ENCODE results near the gene CASP9.
"Not testable (repeated sequence)": the region's sequence is repeated elsewhere in the genome, so short reads cannot be mapped to it uniquely, and the experiment has no call there.

Gene CASP9

DNA sequence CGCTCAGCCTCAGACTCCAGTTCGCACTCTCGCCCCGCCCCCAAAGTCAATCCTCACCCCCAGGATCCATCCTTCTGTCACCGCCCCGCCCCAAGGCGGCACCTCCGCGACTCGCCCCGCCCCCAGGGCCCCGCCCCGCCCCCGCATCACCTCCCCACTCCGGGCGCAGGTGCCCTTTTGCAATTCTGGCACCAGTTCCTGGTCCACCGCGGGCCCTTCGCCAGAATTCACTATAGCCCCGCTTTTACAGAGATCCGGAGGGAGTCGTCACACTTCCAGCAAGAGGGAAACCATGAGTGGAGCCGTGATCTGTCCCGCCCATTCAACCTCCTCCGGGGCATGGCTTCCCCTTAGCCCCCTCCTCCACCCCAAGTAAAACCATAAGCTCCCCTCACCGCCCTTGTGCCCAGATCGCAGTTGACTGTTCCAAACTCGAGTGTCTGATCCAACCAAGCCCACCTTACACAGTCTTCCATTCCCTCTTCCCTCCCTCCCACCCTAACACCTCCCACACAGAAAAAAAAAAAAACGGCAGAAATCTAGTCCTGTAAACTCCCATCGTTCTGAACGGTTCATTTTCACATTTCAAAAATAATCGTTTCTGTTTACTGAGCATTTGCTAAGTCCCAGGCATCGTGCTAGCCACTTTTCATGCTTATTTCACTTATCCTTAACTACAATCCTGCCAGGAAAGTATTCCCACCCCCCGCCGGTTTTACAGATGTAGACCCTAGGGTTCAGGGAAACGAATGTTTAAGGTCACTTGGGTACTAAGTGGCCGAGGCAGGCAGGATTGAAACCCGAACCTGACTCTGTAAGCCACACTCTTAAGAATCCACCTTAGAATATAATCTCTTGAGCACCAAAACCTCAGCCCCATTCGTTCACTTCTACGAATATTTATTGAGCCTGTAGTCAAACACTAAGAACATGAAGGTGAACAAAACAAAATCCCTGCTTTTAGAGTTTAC is 1.3 kb upstream of the CASP9 start:
- peak; percentile 5 for DNase-seq

DNA sequence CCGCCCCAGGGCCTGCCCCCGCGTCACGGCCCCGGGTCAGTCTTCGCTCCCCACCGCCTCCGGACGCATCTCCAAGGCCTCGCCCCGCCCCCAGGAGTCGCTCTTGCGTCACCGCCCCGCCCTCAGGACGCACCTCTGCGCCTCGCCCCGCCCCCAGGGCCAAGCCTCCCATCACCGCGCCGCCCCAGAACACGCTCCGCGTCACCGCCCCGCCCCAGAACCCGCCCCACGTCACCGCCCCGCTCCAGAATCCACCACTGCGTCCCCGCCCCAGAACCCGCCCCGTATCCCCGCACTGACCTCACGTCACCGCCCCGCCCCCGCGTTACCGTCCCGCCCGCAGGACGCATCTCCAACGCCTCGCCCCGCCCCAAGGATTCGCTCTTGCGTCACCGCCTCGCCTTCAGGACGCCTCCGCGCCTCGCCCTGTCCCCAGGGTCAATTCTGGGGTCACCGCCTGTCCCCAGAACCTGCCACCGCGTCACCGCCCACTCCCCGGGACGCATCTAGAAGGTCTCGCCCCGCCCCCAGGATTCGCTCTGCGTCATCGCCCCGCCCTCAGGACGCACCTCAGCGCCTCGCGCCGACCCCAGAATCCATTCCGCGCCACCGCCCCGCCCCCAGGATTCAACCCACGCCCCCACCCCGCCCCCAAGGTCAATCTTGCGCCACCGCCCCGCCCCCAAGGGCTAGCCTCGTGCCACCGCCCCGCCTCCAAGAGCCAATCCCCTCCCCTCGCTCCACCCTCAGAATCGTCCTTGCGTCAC is 451 bp upstream of the CASP9 start:
- DNase-seq: peak; percentile 100

DNA sequence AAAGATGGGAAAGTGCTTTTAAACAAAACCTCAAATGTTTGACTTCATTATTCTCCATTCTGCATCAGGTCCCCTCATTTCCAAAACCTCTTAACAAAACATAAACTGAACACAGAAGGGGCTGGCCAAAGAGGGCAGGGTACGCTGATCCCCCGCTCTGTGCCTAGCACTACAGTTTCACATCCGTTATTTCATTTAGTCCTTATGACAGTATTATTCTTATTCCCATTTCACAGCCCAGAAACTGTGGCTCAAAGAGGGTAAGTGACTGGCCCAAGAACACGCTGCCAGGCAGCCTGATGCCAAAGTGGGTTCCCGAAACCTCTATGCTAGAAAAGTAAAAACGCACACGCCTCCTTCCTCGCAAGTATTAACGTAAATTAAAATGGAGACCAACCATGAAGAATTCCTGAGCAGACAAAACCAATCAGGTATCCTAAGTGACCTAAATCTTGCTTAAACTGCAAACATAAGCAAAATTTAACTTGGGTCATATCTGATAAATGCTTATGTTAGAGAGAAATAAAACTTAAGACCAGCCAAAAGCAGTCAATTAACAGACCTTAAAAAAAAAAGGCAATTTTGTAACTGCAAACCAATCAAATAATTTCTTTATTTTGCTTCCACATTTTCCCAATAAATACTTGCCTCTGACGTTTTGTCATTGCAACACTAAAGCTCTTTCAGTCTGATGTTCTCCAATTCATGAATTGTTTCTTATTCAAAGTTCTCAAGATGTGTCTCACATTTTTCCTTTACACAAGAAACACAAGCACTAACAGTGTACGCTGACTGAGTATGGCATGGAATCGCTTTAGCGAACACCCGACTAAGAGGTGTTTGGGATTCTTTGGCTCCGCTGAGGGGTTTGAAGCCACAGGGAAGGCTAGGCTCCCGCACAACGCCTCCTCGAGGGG is 653 bp downstream of the CASP9 start:
- no peak for DNase-seq

DNA sequence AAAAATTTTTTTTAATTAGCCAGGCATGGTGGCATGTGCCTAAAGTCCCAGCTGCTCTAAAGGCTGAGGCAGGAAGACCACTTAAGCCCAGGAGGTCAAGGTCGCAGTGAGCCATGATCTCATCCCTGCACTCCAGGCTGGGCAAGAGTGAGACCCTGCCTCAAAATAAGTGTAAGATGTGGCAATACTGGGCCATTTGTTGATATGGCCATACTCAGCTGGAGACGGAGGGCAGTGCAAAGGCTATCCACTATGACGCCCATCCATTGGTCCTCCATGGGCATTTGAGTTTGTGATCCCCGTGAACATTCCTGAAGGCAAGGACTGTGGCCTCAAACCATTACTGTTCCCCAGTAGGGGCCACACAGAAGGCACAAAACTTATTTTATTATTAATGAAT is 1.5 kb downstream of the CASP9 start:
- DNase-seq: no peak

DNA sequence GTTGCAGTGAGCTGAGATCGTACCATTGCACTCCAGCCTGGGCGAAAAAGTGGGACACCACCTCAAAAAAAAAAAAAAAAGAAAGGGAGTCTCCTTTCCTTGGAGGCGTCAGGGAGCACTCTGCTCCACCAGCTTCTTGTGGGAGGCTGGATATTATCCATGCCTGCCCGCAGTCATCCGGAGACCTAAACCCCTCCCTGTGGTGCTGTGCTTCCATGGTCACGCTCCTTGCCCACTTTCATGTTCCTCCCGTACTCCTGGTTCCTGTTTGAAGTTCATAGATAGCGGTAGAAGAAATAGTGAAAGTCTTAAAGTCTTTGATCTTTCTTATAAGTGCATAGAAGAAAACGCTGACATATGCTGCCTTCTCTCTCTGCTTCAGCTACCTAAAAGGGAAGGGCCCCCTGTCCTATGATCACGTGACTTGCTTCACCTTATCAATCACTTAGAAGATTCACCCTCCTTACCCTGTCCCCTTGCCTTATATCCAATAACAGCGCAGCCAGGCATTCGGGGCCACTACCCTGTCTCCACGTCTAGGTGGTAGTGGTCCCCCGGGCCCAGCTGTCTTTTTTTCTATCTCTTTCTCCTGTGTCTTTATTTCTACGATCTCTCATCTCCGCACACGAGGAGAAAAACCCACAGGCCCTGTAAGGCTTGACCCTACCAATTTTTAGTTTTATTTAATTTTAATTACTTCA is 2.7 kb downstream of the CASP9 start:
- DNase-seq: not testable (repeated sequence)

DNA sequence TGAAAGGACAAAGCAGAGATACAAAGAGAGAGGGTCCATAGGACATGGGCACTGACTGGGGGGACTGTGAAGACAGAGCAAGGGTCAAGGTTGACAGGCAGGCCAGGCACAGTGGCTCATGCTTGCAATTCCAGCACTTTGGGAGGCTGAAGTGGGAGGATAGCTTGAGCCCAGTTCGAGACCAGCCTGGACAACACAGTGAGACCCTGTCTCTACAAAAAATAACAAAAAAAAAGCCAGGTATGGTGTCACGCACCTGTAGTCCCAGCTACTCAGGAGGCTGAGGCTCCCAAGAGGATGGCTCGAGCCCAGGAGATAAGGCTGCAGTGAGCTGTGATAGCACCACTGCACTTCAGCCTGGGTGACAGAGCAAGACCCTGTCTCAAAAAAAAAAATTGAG is 4.4 kb downstream of the CASP9 start:
- DNase-seq: no peak

DNA sequence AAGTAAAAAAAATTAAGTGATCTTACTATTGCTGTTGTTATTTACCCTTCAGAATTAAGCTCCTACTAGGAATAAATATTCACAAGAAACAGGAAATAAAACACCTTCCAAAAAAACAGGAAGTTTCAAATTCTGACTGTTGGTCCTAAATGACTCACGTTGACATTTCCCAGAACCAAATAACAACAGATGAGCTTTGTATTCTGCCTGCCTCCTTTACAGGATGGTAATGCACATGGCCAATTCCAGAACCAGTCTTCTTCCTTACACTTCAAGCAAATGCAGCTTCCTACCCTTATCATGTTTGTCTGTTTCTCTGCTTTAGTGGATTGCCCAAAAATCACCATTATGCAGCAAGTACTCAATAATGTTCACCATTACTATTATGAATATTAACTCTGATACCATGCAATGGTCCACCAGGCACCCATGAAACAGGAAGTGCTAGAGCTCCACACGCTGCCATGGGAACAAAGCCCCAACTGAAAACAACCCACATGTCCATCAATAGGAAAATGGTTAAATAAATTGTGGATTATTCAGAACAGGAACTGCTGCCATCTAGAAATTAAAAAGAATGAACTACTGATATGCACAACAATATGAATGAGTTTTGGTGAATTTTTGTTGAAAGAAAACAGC is 8.9 kb downstream of the CASP9 start:
- no peak for DNase-seq

DNA sequence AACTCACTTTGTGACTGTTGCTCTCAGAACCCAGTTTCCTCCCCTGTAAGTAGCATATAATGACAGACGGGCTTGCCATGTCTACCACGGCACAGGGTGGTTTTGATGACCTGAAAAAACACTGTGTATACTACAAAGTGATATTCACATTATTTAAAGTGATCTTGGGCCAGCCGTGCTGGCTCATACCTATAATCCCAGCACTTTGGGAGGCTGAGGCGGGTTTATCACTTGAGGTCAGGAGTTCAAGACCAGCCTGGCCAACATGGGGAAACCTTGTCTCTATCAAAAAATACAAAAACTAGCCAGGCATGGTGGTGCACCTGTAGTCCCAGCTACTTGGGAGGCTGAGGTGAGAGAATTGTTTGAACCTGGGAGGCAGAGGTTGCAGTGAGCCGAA is 9.5 kb downstream of the CASP9 start:
- DNase-seq: not testable (repeated sequence)

DNA sequence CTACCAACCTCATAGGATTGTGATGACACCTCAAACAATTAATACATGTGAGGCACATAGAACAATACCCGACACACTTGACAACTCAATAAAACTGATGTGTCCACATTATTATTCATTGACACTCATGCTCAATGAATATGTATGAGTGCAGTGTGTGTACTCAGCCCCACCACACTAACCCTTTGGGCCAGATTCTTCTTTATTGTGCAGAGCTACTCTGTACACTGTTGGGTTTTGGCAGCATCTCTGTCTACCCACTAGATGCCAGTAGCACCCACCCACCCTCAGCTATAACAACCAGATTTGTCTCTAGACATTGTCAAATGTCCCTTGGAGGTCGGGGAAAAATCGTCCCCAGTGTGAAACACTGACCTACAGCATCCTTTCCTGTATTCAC is 10.1 kb downstream of the CASP9 start:
- no peak for DNase-seq

DNA sequence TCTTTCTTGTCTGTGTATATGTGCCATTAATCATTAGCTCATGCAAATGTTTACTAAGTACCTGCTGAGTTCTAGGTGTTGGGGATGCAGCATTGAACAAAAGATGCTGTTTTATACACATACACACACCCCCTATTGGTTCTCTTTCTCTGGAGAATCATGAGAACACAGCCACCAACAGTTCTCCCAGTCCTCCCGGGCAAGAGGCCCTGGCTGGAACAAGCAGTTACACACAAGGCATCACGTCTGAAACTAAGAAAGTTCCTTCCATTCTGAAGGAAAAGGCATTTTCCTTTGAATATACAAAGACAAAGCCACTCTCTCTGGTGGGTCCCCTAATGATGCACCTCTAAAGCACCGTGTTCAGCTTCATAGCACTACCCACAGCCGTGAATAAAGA is 10.8 kb downstream of the CASP9 start:
- DNase-seq: no peak

DNA sequence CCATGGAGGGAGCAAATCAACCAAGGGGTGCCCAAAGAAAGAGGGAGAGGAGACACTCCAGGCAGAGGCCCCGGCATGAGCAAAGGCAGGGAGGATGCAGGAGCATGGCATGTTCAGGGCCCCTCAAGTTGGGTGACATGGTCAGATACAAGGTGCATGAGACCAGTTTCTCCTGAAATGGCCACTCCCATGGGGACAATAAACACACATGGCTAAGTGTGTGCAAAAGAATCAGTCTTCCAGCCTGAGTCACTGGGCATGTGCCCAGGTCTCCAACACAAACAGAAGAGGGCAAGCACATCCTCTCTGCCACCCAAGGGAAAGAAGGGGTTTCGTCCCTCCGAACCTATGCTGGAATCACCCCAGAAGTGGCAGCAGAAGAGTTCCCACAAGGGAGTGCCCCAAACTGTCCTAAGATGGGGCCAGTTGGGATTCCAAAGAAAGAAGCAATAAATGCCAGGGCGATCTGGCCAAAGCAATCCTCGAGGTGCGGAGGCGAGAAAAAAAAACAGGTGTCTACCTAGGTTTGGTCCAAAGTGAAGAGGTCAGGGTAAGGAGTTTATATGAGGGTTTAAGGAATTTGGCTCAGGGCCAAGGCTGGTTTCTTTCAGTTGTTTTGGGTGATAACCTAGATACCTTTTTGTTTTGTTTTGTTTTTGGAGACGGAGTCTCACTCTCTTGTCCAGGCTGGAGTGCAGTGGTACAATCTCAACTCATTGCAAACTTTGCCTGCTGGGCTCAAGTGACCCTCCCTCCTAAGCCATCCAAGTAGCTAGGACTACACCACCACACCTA is 13.2 kb downstream of the CASP9 start:
- no peak for DNase-seq

DNA sequence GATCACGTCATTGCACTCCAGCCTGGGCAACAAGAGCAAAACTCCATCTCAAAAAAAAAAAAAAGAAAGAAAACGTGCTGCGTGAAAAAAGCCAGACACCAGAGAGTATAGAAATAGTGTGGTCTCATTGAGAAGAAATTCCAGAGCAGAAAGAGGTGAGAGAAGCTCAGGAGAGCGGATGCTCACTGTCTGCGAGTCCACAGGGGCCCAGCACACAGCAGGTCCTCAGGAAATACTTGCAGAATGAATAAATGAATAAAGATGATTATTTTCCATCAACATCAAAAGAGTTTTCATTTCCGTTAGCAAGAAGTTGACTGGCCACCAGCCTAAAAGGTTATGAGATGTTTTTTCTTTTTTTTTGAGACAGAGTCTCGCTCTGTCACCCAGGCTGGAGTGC is 14.4 kb downstream of the CASP9 start:
- DNase-seq: no peak

DNA sequence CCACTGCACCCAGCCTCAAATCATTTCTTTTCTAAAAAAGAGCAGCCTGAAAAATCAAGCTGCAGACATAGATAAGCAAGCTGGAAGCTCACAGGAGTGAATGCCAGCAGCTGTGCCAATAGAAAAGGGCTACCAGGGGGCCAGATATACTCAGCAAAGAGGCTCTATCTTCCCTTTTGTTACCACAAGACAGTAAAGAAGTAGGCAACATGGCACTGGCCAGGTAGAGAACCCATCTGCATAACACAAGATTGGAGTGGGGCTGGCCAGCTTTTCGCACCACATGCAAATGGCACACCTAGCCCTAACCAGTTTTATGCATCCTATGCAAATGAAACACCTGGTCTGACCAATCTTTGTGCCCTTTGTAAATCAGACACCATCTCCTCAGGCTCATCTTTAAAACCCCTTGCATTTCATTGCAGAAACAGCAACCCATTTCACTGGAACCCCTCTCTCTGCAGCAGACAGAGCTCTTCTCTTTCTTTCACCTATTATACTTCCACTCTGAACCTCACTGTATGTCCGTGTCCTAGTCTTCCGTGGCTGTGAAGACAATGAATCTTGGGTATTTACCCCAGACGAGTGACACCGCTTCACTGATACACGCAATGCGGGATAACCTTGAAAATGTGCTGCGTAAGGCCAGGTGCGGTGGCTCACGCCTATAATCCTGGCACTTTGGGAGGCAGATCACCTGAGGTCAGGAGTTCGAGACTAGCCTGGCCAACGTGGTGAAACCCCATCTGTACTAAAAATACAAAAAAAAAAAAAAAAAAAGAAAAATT is 15.1 kb downstream of the CASP9 start:
- DNase-seq: no peak

DNA sequence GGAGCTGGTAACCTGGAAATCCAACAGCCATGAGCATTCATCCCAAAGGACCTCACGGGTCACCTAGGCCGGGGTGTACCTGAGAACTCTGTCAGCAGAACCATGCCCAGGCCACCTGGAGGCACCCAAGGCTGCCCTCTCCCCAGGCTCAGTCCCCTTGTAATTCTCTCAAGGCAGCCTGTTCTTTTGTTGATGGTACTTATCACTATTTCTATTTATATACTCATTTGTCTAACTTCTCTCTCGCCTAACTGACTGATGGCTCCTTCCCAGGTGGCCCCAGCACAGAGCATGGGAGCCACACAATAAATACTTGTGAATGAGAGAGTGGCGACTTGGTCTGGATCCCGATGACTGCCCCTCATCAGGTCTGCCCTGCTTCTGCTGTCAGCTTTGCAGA is 16.7 kb downstream of the CASP9 start:
- DNase-seq: no peak

DNA sequence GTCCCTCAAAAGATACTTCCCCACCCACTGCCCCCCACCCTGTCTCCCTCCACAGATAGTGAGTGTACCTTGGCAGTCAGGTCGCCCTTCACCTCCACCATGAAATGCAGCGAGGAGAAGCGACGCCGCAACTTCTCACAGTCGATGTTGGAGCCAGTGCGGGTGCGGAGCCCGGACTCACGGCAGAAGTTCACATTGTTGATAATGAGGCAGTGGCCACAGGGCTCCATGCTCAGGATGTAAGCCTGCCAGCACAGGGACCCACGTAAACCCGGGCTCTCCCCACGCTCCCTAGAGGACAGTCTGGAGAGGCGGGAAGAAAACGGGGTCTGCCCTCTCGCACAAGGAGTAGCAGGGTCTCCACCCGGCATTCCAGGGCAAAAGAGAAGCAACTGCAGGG is 17.2 kb downstream of the CASP9 start:
- DNase-seq: no peak

DNA sequence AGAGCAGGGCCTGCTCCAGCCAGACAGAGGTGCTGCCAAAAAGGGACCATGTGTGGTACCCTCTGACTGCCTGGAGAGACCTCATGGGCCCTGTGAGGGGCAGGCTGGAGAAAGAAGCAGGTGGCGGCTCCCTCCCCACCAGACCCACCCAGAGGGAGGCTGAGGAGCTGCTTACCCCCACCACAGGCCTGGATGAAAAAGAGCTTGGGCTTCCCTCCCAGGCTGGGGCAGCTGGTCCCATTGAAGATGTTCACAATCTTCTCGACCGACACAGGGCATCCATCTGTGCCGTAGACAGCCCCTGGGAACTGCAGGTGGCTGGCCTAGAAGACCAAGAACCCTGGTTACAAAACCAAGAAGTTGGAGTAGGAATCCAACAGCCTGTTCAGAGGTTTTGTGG is 19.6 kb downstream of the CASP9 start:
- DNase-seq: no peak

DNA sequence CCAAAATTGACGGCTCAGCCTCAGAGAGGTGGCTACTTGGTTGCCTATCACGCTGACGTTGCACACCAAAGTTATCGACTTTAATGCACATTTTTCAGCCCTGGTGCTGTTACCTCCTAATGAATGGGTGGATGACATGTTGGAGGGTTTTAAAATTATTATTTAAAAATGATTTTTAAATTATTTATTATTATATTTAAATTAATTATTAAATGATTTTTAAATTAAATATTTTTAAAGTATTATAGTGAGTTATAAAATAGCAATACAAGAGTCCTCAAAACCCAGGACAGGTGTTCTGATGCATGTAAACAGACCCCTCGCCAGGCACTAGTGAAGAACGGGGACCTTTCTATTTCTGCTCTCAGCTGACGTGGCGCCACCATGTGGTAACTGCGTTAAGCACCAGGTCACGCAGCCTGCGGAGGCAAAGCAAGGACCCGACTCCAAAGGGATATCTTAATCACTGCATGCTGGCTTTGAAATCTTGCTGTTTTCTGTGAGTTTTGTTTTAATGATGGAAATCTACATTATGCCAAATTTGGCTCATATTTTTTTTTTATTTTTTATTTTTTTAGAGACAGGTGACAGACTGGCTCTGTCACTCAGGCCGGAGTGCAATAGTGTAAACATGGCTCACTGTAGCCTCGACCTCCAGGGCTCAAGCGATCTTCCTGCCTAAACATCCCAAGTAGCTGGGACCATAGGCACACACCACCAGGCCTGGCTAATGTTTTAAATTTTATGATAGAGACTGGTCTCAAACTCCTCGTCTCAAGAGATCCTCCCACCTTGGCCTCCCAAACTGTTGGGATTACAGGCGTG is 22.6 kb downstream of the CASP9 start:
- DNase-seq: peak; percentile 75

DNA sequence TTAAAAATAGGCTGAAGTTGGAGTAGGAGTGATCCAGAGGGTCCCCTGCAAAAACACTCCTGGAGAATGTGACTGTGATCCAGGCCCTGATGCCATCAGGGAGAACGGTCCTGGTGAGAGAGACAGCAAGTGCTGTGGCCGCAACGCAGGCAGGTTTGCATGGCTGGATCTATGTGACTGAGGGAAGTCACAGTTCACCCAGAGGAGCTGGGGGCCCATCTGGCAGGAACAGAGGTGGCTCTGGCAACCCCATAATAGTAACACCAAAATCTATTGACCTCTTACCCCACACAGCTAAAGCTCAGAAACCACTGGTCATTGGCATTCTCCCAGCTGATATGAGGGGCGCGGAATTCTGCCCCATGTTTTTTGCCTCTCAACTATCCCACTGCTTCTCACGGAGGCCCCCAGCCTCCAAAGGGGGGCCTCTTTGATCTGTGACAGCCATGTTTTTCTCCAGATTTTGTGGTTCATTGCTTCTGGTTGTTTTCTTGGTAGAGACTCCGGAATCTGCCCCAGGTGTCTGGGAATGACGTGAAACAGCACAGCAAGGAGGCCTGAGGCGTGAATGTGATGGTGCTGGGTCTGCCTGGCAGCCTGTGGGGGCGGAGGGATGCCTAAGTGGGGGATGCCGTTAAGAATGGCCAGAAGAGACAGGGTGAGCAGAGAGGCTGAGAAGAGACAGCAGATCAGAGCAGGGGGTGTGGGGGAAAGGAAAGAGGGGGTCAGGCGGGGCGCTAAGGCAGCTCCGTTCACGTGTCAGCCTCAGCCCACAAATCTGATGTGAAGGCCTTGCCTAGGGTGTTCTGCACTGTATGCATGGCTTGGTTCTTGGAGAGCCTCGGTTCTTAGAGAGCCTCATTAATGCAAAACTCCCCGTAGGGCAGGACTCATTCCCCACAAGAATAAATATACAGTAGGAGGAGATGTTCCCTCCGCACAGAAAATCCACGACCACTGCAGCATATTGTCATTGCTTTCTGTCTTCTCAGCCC is 23.5 kb downstream of the CASP9 start:
- no peak for DNase-seq

Measured in stimulated activated CD4-positive, alpha-beta T cell treated with anti-CD3 and anti-CD28 coated beads, Interleukin-15, amount 100 ng/mL, for 24 hours (primary cell).